ENCODE measurements around the gene FRMD3.

The FRMD3 gene

DNA sequence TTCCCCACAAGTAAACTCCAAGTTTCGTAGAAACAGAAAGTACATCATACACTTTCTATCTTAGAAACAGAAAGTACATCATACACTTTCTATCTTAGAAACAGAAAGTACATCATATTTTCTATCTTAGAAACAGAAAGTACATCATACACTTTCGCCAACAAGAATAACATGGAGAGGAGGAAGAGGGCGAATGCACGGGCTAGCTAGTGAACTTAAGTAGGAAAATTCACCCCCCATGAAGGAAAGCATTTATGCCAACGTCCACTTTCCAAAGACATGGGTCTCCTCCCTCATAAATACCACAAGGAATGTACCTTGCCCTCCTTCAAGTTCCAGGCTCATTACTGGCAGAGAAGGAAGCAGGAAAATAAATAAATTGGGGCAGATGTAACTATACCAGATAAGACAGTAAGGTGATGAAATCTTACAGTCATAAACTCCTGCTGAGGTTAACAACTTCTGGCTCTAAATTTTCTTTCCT, 64.7 kb downstream of the FRMD3 start:
- H3K9me3 Mint-ChIP-seq: peaks cover 2% of the 10 kb centered on the region
- H3K36me3 Mint-ChIP-seq (ENCODE audit: low read depth): no peaks in the 10 kb centered on the region
- DNase-seq: no peak
- H3K4me1 Mint-ChIP-seq (ENCODE audit: low read depth): peaks cover 24% of the 10 kb centered on the region
- H3K27ac Mint-ChIP-seq: peak overlapping the region; percentile 84
- H3K4me3 Mint-ChIP-seq: peak overlapping the region; percentile 56
- no peaks in the 10 kb centered on the region for H3K27me3 Mint-ChIP-seq

DNA sequence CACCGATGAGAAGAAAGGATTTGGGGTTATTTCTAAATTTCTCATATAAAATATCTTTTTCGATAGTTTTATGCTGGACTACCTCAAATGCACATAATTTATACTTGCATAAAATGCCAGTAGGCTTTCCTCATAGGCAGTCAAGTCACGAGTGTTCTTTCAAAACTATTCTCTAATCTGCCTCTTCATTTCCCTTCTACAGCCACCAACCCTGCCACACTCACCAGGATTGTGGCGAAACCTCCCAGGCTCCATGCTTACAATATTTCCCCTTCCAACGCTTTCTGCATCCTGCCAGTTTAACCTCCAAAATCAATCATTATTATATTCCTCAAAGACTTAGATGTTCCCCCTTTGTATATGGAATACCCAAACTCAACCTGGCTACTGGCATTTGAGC, 65.4 kb downstream of the FRMD3 start:
- Mint-ChIP-seq H3K4me3 (peak overlapping the region; percentile 56), H3K27ac (no peak overlapping the region), H3K9me3 (peaks cover 2% of the 10 kb centered on the region)

DNA sequence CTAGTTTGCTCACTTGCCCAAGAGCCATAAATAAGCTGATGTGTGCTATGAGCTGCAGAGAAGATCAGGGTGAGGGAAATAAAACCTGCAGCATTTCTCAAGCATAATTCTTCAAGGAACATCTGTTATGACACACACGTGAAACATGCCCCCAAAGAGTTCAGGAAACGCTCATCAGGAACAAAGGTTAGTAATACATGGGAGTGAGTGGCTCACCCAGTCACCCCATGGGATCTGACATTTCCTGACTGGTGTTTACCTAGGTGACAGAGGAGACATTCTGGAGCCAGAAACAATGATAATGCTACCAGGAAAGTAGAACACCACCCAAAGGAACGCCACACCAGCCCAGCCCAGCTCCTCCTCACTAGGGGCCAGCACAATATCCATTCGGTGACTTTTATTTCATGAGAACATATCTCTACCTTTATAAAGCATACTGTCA, 66.0 kb downstream of the FRMD3 start:
- H3K27ac Mint-ChIP-seq: no peak overlapping the region
- peaks cover 2% of the 10 kb centered on the region for H3K9me3 Mint-ChIP-seq
- H3K36me3 Mint-ChIP-seq (ENCODE audit: low read depth): no peaks in the 10 kb centered on the region
- no peak for DNase-seq
- no peaks in the 10 kb centered on the region for H3K27me3 Mint-ChIP-seq
- H3K4me3 Mint-ChIP-seq: no peak overlapping the region
- H3K4me1 Mint-ChIP-seq (ENCODE audit: low read depth): peaks cover 24% of the 10 kb centered on the region

More for the DNA sequence above, 65.4 kb downstream of the FRMD3 start:
- Mint-ChIP-seq H3K36me3 (ENCODE audit: low read depth) (no peaks in the 10 kb centered on the region), H3K27me3 (no peaks in the 10 kb centered on the region), H3K4me1 (ENCODE audit: low read depth) (peaks cover 24% of the 10 kb centered on the region)
- DNase-seq: no peak

GRCh38 chr9:83471241-83471640, 67.0 kb downstream of the FRMD3 start:
- DNase-seq: no peak
- no peaks in the 10 kb centered on the region for H3K27me3 Mint-ChIP-seq
- H3K9me3 Mint-ChIP-seq: peaks cover 2% of the 10 kb centered on the region
- peaks cover 24% of the 10 kb centered on the region for H3K4me1 Mint-ChIP-seq (ENCODE audit: low read depth)
- H3K27ac Mint-ChIP-seq: no peak overlapping the region
- no peak overlapping the region for H3K4me3 Mint-ChIP-seq
- H3K36me3 Mint-ChIP-seq (ENCODE audit: low read depth): no peaks in the 10 kb centered on the region

- no peak overlapping the region for H3K4me3 Mint-ChIP-seq
- DNase-seq: no peak
- H3K36me3 Mint-ChIP-seq (ENCODE audit: low read depth): no peaks in the 10 kb centered on the region
- no peaks in the 10 kb centered on the region for H3K9me3 Mint-ChIP-seq
- no peak overlapping the region for H3K27ac Mint-ChIP-seq
- peaks cover 24% of the 10 kb centered on the region for H3K4me1 Mint-ChIP-seq (ENCODE audit: low read depth)
- no peaks in the 10 kb centered on the region for H3K27me3 Mint-ChIP-seq
These were observed 68.5 kb downstream of the FRMD3 start for GRCh38 chr9:83469722-83470121.

DNA sequence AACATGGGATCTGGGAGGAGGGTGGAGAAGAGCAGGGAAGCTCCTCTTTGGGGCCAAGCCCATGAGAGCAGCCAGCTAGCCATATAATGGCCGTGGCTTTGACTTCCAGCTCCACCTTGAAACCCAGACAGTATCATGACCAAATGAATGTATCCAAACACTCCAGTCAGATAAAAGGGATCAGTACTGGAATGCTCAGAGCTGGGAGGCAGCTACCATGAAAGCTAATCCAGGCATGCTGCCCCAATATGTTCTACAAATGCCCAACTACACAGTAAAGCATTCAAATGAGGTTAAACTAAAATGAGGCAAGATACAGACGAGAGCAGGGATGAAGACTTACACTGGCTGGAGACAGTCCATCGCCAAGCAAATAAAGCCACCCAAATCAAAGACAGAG, 69.4 kb downstream of the FRMD3 start:
- no peak overlapping the region for H3K4me3 Mint-ChIP-seq
- H3K4me1 Mint-ChIP-seq (ENCODE audit: low read depth): peaks cover 17% of the 10 kb centered on the region
- H3K27me3 Mint-ChIP-seq: no peaks in the 10 kb centered on the region
- no peaks in the 10 kb centered on the region for H3K9me3 Mint-ChIP-seq
- DNase-seq: no peak
- H3K27ac Mint-ChIP-seq: no peak overlapping the region
- H3K36me3 Mint-ChIP-seq (ENCODE audit: low read depth): no peaks in the 10 kb centered on the region

DNA sequence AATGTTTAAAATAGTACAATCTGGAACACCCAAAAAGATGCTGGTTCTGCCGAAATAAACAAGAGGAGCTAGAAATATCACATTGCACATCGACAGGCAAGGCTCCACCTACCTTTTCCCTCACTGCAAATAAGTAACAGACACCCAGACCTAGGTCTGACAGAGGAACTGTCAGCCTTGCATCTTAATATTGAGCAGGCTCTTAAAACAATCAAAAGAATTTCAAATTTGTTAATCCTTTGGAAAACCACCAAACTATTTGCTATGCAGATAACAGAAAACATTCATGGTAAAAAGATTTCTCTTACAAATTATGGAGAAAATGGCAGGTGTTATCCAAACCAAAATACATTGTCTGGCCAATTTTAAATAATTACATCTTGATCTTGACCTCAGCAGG, 71.3 kb downstream of the FRMD3 start:
- Mint-ChIP-seq H3K4me3 (no peak overlapping the region), H3K9me3 (no peaks in the 10 kb centered on the region), H3K27ac (no peak overlapping the region), H3K4me1 (ENCODE audit: low read depth) (peaks cover under 1% of the 10 kb centered on the region), H3K27me3 (no peaks in the 10 kb centered on the region), H3K36me3 (ENCODE audit: low read depth) (no peaks in the 10 kb centered on the region)
- no peak for DNase-seq

DNA sequence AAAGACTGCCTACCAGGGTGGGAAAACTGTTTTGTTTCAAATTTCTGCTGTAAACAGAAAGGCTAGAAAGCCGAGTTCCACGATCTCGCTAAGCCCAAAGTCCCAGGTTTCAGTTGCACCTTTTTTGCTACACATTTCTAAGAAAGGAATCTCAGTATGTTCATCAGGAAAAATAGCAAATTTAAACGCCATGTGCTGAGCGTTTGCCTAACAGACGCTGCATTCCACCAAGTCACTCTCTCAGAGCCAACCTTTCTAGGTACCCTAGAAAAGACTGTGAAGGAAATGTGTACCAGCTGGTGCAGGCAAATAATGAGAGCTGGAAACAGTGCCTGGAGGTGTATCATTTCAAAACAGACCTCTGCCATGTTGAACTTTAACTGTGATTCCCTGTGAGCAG, 71.8 kb downstream of the FRMD3 start:
- Mint-ChIP-seq H3K27me3 (no peaks in the 10 kb centered on the region), H3K4me1 (ENCODE audit: low read depth) (no peaks in the 10 kb centered on the region), H3K4me3 (no peak overlapping the region), H3K9me3 (no peaks in the 10 kb centered on the region), H3K36me3 (ENCODE audit: low read depth) (peaks cover under 1% of the 10 kb centered on the region), H3K27ac (no peak overlapping the region)
- DNase-seq: no peak

GRCh38 chr9:83459830-83460229, 78.4 kb downstream of the FRMD3 start:
- DNase-seq: no peak
- Mint-ChIP-seq H3K27me3 (no peaks in the 10 kb centered on the region), H3K4me3 (no peak overlapping the region), H3K9me3 (no peaks in the 10 kb centered on the region), H3K36me3 (ENCODE audit: low read depth) (peaks cover 3% of the 10 kb centered on the region), H3K4me1 (ENCODE audit: low read depth) (no peaks in the 10 kb centered on the region), H3K27ac (no peak overlapping the region)

DNA sequence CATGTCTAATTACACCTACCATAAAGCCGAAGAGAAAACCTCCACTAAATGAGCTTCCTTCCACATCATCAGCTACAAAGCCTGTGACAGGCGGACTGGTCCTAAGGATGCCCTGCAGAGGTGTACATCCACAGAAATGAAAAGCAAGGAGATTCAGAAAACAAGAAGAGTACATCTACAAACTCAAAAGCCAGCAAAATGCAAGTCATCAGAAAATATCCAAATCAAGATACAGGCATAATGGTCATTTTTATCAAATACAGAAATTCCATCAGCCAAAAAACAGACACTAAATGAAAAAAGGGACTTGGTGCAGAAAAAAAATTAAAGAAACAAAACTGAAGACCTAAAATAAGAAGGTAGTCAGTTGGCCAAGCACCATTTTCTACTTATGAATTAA, 79.7 kb downstream of the FRMD3 start:
- peaks cover 3% of the 10 kb centered on the region for H3K36me3 Mint-ChIP-seq (ENCODE audit: low read depth)
- H3K27ac Mint-ChIP-seq: no peak overlapping the region
- no peaks in the 10 kb centered on the region for H3K4me1 Mint-ChIP-seq (ENCODE audit: low read depth)
- no peak overlapping the region for H3K4me3 Mint-ChIP-seq
- no peaks in the 10 kb centered on the region for H3K27me3 Mint-ChIP-seq
- no peak for DNase-seq
- H3K9me3 Mint-ChIP-seq: no peaks in the 10 kb centered on the region

DNA sequence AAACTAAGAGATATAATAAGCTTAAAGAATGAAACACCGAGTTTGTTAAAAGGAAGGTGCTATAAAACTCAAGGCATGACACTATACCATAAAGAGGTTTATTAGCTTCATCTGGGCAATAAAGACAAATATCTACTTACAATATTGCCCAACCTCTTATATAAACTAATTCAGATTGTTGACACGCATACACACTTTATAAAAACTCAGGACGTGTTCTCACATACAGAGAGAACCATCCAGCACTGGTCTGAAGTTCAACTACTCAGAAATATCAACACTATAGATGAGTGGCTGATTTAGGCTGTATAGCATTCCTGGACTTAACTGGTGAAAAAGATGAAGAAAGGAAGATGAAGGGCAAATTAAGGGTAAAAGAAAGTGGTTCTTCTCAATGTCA, 81.2 kb downstream of the FRMD3 start:
- no peak overlapping the region for H3K4me3 Mint-ChIP-seq
- H3K9me3 Mint-ChIP-seq: no peaks in the 10 kb centered on the region
- DNase-seq: no peak
- no peaks in the 10 kb centered on the region for H3K4me1 Mint-ChIP-seq (ENCODE audit: low read depth)
- peaks cover 3% of the 10 kb centered on the region for H3K36me3 Mint-ChIP-seq (ENCODE audit: low read depth)
- no peak overlapping the region for H3K27ac Mint-ChIP-seq
- no peaks in the 10 kb centered on the region for H3K27me3 Mint-ChIP-seq

DNA sequence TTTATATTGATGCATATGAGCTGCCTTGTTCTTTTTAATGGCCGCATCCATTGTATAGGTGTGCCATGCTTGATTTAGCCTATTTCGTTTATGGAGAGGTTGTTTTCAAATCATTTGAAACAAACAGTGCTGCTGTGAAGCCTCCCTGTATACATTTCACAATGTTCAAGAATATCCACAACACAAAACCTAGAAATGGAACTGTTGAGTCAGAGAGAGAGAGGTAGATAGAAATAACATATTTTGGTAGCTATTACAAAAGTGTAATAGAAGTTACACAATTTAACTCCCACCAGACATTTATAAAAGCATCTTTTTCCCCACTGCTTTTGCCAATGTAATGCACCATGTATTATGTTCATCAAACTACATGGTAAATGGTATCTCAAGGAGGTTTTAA, 82.0 kb downstream of the FRMD3 start:
- Mint-ChIP-seq H3K4me1 (ENCODE audit: low read depth) (no peaks in the 10 kb centered on the region), H3K27ac (no peak overlapping the region), H3K9me3 (no peaks in the 10 kb centered on the region), H3K27me3 (no peaks in the 10 kb centered on the region), H3K4me3 (no peak overlapping the region), H3K36me3 (ENCODE audit: low read depth) (peaks cover under 1% of the 10 kb centered on the region)
- DNase-seq: no peak

DNA sequence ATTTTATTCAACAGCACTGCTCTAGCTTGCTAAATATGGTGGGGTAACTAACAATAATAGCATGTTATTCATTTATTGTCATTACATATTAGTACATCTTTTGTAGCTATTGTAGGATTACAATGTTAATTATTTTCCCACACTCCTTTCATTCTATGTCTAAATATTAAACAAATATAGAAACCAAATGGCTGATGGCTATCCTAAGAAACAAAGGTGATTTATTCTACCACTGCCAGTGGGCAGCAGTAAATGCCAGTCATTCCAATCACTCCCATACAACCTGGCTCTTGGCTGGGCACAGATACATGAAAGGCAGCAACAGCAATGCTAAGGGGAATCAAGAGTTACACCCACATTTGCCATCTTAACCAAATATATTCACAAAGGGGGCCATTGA, 84.1 kb downstream of the FRMD3 start:
- no peaks in the 10 kb centered on the region for H3K36me3 Mint-ChIP-seq (ENCODE audit: low read depth)
- H3K27me3 Mint-ChIP-seq: no peaks in the 10 kb centered on the region
- DNase-seq: no peak
- no peak overlapping the region for H3K4me3 Mint-ChIP-seq
- H3K4me1 Mint-ChIP-seq (ENCODE audit: low read depth): no peaks in the 10 kb centered on the region
- no peak overlapping the region for H3K27ac Mint-ChIP-seq
- no peaks in the 10 kb centered on the region for H3K9me3 Mint-ChIP-seq

DNA sequence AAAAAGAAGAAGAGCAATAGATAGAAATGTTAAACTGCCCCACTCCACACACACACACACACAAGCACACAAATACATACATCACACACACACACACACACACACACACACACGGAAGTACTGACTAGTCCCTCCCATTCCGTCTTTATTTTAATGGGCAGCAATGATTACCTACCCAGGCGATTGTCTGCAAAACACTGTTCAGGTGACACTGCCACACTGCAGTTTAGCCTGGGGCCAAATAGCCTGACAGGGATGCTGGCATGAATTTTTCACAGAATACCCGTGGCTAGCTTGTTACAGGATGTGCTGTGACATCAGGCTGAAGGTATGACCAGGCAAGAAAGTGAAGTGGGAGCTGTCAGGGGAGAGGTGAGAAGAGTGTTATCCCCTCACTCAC, 86.9 kb downstream of the FRMD3 start:
- Mint-ChIP-seq H3K4me1 (ENCODE audit: low read depth) (no peaks in the 10 kb centered on the region), H3K36me3 (ENCODE audit: low read depth) (no peaks in the 10 kb centered on the region), H3K27me3 (no peaks in the 10 kb centered on the region), H3K27ac (no peak overlapping the region), H3K9me3 (no peaks in the 10 kb centered on the region), H3K4me3 (no peak overlapping the region)
- no peak for DNase-seq

GRCh38 chr9:83449983-83450382, 88.2 kb downstream of the FRMD3 start:
- no peaks in the 10 kb centered on the region for H3K4me1 Mint-ChIP-seq (ENCODE audit: low read depth)
- no peaks in the 10 kb centered on the region for H3K36me3 Mint-ChIP-seq (ENCODE audit: low read depth)
- DNase-seq: no peak
- no peak overlapping the region for H3K4me3 Mint-ChIP-seq
- no peaks in the 10 kb centered on the region for H3K9me3 Mint-ChIP-seq
- no peak overlapping the region for H3K27ac Mint-ChIP-seq
- H3K27me3 Mint-ChIP-seq: no peaks in the 10 kb centered on the region

GRCh38 chr9:83449166-83449565, 89.0 kb downstream of the FRMD3 start:
- Mint-ChIP-seq H3K4me3 (no peak overlapping the region), H3K9me3 (no peaks in the 10 kb centered on the region), H3K27ac (no peak overlapping the region), H3K27me3 (no peaks in the 10 kb centered on the region), H3K4me1 (ENCODE audit: low read depth) (no peaks in the 10 kb centered on the region), H3K36me3 (ENCODE audit: low read depth) (no peaks in the 10 kb centered on the region)
- no peak for DNase-seq
